ENCODE data around the gene WDPCP.

DNA sequence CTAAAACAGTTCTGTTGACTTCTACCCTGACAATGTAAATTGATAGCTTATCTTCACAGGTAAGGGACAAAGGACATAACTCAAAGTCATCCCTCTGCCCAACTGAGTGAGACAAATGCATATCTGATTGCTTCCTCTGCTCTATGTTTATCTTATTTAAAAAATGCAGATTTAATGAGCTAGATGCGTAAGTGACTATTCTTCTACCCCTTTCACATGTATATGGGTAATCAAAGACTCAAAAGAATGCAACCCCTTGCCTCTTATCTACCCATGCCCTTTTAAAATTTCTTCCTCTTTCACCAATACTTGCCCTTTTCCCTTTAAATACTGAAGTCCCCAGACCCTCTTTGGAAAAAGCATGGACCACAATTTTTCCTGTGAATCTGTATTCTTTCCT, 253.4 kb downstream of the WDPCP start:
- TF ChIP-seq, protein P1, sequence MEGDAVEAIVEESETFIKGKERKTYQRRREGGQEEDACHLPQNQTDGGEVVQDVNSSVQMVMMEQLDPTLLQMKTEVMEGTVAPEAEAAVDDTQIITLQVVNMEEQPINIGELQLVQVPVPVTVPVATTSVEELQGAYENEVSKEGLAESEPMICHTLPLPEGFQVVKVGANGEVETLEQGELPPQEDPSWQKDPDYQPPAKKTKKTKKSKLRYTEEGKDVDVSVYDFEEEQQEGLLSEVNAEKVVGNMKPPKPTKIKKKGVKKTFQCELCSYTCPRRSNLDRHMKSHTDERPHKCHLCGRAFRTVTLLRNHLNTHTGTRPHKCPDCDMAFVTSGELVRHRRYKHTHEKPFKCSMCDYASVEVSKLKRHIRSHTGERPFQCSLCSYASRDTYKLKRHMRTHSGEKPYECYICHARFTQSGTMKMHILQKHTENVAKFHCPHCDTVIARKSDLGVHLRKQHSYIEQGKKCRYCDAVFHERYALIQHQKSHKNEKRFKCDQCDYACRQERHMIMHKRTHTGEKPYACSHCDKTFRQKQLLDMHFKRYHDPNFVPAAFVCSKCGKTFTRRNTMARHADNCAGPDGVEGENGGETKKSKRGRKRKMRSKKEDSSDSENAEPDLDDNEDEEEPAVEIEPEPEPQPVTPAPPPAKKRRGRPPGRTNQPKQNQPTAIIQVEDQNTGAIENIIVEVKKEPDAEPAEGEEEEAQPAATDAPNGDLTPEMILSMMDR (IDR thresholded peaks at IDR 0.05) = no peak
- no peak for TF ChIP-seq ZFX (IDR thresholded peaks at IDR 0.05; ENCODE audit: borderline replicate concordance)

Data from 22Rv1 (cell line).